ENCODE results near the gene UGT1A3.

- no peak for TF ChIP-seq BHLHE40 (IDR thresholded peaks at IDR 0.05; ENCODE audit: borderline replicate concordance)
- TF ChIP-seq ARNT (IDR thresholded peaks at IDR 0.05) = no peak
- TF ChIP-seq L3MBTL2 (conservative IDR thresholded peaks at IDR 0.05) = no peak
- no peak for TF ChIP-seq FOXA1 (IDR thresholded peaks at IDR 0.05)
- TF ChIP-seq SUZ12 (IDR thresholded peaks at IDR 0.05) = no peak
- TF ChIP-seq ZNF384 (IDR thresholded peaks at IDR 0.05) = no peak
- TF ChIP-seq FOXM1 (IDR thresholded peaks at IDR 0.05; ENCODE audit: borderline replicate concordance) = no peak
- TF ChIP-seq PKNOX1 (IDR thresholded peaks at IDR 0.05) = no peak
- no peak for TF ChIP-seq ELF4 (IDR thresholded peaks at IDR 0.05)
- no peak for TF ChIP-seq FOXK2 (IDR thresholded peaks at IDR 0.05)
- TF ChIP-seq SP1 (IDR thresholded peaks at IDR 0.05) = no peak
- TF ChIP-seq TARDBP (IDR thresholded peaks at IDR 0.05) = no peak
- TF ChIP-seq HDGF (IDR thresholded peaks at IDR 0.05; ENCODE audit: borderline replicate concordance) = no peak
- no peak for TF ChIP-seq NFRKB (IDR thresholded peaks at IDR 0.05)
These were observed 74.6 kb downstream of the UGT1A3 start for GRCh38 chr2:233803292-233803911.

Data from HEK293T (cell line).